Neural cell (in vitro differentiated cells): ENCODE measurements around the gene S100A5. TPM values are rescaled to one million over a fixed set of nuclear protein-coding genes. Genes with fewer than 3 reads are reported as not detected.

ENCODE experiments used
- H2AFZ ChIP-seq: fragments of 200-600, 300-800 bp; sonication (generic), shearing (Covaris generic); 2 replicates; pipeline ENCODE4 v1.6.0; 2014; ENCODE audit warnings: low read depth, mild to moderate bottlenecking, antibody characterized with exemption, low read length, moderate library complexity
- H3F3A ChIP-seq: fragments of 200-600 bp; shearing (Covaris generic); 2 replicates; pipeline ENCODE4 v1.6.1; 2016; ENCODE audit warnings: mild to moderate bottlenecking, moderate library complexity, mixed read lengths, antibody characterized with exemption, low read length; ENCODE audit not compliant: insufficient read depth, poor library complexity, severe bottlenecking
- H3K27ac ChIP-seq: fragments of 200-600, 300-800 bp; sonication (generic), shearing (Covaris generic); 2 replicates; pipeline ENCODE4 v1.5.1; 2014; ENCODE audit warnings: mild to moderate bottlenecking, low read length, moderate library complexity
- H3K27me3 ChIP-seq: fragments of 300-800, 200-600 bp; sonication (generic), shearing (Covaris generic); 2 replicates; pipeline ENCODE4 v1.6.0; 2014; ENCODE audit warnings: mild to moderate bottlenecking, low read depth, low read length, moderate library complexity; ENCODE audit not compliant: insufficient read depth
- H3K36me3 ChIP-seq: fragments of 300-800, 200-600 bp; sonication (generic), shearing (Covaris generic); 2 replicates; pipeline ENCODE4 v1.5.1; 2014; ENCODE audit warnings: mild to moderate bottlenecking, antibody characterized with exemption, low read length, moderate library complexity; ENCODE audit not compliant: insufficient read depth
- H3K4me2 ChIP-seq: fragments of 300-800, 200-600 bp; sonication (generic), shearing (Covaris generic); 2 replicates; pipeline ENCODE4 v1.6.0; 2014; ENCODE audit warnings: mild to moderate bottlenecking, low read length
- H3K4me3 ChIP-seq: fragments of 300-800, 200-600 bp; sonication (generic), shearing (Covaris generic); 2 replicates; pipeline ENCODE4 v1.5.1; 2014; ENCODE audit warnings: mild to moderate bottlenecking, low read length, moderate library complexity
- H3K79me2 ChIP-seq: fragments of 200-600 bp; shearing (Covaris generic); replicated peaks from 2 replicates; pipeline ENCODE4 v1.6.0; 2014; ENCODE audit warnings: mild to moderate bottlenecking, low read length, moderate library complexity; ENCODE audit not compliant: insufficient read depth
- H3K9ac ChIP-seq: fragments of 300-800, 200-600 bp; sonication (generic), shearing (Covaris generic); 2 replicates; pipeline ENCODE4 v1.6.1; 2016; ENCODE audit warnings: mild to moderate bottlenecking, low read length, mixed read lengths
- H3K9me2 ChIP-seq: fragments of 200-600 bp; shearing (Covaris generic); 2 replicates; pipeline ENCODE4 v1.6.1; 2016; ENCODE audit warnings: mild to moderate bottlenecking, low read length, mixed read lengths; ENCODE audit not compliant: insufficient read depth
- H3K9me3 ChIP-seq: fragments of 200-600, 300-800 bp; sonication (generic), shearing (Covaris generic); 2 replicates; pipeline ENCODE4 v1.6.1; 2016; ENCODE audit warnings: mild to moderate bottlenecking, mixed run types, low read length, moderate library complexity, mixed read lengths
- H4K20me1 ChIP-seq: fragments of 200-600 bp; shearing (Covaris generic); 2 replicates; pipeline ENCODE4 v1.6.1; 2016; ENCODE audit warnings: mild to moderate bottlenecking, mixed run types; ENCODE audit not compliant: insufficient read depth
- CTCF ChIP-seq: fragments of 450-650 bp; IDR thresholded peaks from 2 replicates; pipeline ENCODE4 v1.5.1; 2014; ENCODE audit warnings: antibody characterized with exemption, mild to moderate bottlenecking, moderate library complexity; ENCODE audit not compliant: poor library complexity, severe bottlenecking
- EP300 ChIP-seq: fragments of 450-650 bp; conservative IDR thresholded peaks from 2 replicates; pipeline ENCODE4 v1.6.1; 2014; ENCODE audit warnings: antibody characterized with exemption, mild to moderate bottlenecking, moderate library complexity; ENCODE audit not compliant: poor library complexity, severe bottlenecking
- EZH2 ChIP-seq: fragments of 200-600, 300-800 bp; shearing (Covaris generic), sonication (generic); IDR thresholded peaks from 2 replicates; pipeline ENCODE4 v1.6.1; 2014; ENCODE audit warnings: antibody characterized with exemption, low read length, borderline replicate concordance, mild to moderate bottlenecking; ENCODE audit not compliant: insufficient read depth, poor library complexity, severe bottlenecking
- MXI1 ChIP-seq: fragments of 450-650 bp; conservative IDR thresholded peaks from 2 replicates; pipeline ENCODE4 v1.6.1; 2014; ENCODE audit warnings: antibody characterized with exemption, mild to moderate bottlenecking; ENCODE audit not compliant: poor library complexity, severe bottlenecking
- POLR2AphosphoS5 ChIP-seq: IDR thresholded peaks from 2 replicates; pipeline ENCODE4 v1.6.1; 2012
- RAD21 ChIP-seq: fragments of 450-650 bp; conservative IDR thresholded peaks from 2 replicates; pipeline ENCODE4 v1.6.1; 2014; ENCODE audit warnings: antibody characterized with exemption, mild to moderate bottlenecking, moderate library complexity
- REST ChIP-seq: IDR thresholded peaks from 2 replicates; pipeline ENCODE4 v1.6.1; 2012; ENCODE audit warnings: borderline replicate concordance
- SMC3 ChIP-seq: fragments of 450-650 bp; conservative IDR thresholded peaks from 2 replicates; pipeline ENCODE4 v1.6.1; 2014; ENCODE audit warnings: antibody characterized with exemption, mild to moderate bottlenecking, moderate library complexity; ENCODE audit not compliant: poor library complexity
- TAF1 ChIP-seq: IDR thresholded peaks from 2 replicates; pipeline ENCODE4 v1.6.1; 2012; ENCODE audit warnings: low read depth
- polyA plus RNA-seq: library from polyadenylated mRNA; depleted of rRNA; stranded (reverse); fragments of >200 nt; gene quantifications from 2 replicates; pipeline ENCODE4 v1.2.3, GENCODE V29; 2014

The S100A5 gene
- polyA plus RNA-seq, 1 donor from 2014 or later, result not detected

- H3K4me3 ChIP-seq, result no peak overlapping the region
- H3K27me3 ChIP-seq, result no peaks in the 10 kb centered on the region
- TF ChIP-seq MXI1 (no peak), REST (no peak), EP300 (no peak), CTCF (no peak), POLR2AphosphoS5 (no peak), EZH2 (no peak), RAD21 (no peak), SMC3 (no peak), TAF1 (no peak)
- H3K9me3 ChIP-seq, result no peaks in the 10 kb centered on the region
- no peaks in the 10 kb centered on the region for H3K9me2 ChIP-seq
- no peak overlapping the region for H3K27ac ChIP-seq
- no peak overlapping the region for H3K9ac ChIP-seq
- H2AFZ ChIP-seq, result no peak overlapping the region
- H3K79me2 ChIP-seq, result no peaks in the 10 kb centered on the region
- H3F3A ChIP-seq, result no peaks in the 10 kb centered on the region
- H3K36me3 ChIP-seq, result no peaks in the 10 kb centered on the region
- H4K20me1 ChIP-seq, result no peaks in the 10 kb centered on the region
- H3K4me2 ChIP-seq, result no peak overlapping the region
Measured at GRCh38 chr1:153578936-153579335, 38.2 kb upstream of the S100A5 start.

- Histone ChIP-seq H3K4me2 (no peak overlapping the region), H3K27me3 (no peaks in the 10 kb centered on the region), H3K27ac (no peak overlapping the region), H3K36me3 (no peaks in the 10 kb centered on the region), H3K9me2 (no peaks in the 10 kb centered on the region), H4K20me1 (no peaks in the 10 kb centered on the region), H3K9ac (no peak overlapping the region), H3F3A (no peaks in the 10 kb centered on the region), H3K9me3 (no peaks in the 10 kb centered on the region), H3K4me3 (no peak overlapping the region), H2AFZ (no peak overlapping the region), H3K79me2 (no peaks in the 10 kb centered on the region)
- no peak for TF ChIP-seq SMC3
- TF ChIP-seq RAD21, result no peak
- TF ChIP-seq EZH2, result no peak
- TF ChIP-seq EP300, result no peak
- no peak for TF ChIP-seq POLR2AphosphoS5
- no peak for TF ChIP-seq TAF1
- TF ChIP-seq CTCF, result no peak
- TF ChIP-seq MXI1, result no peak
- no peak for TF ChIP-seq REST
Measured at GRCh38 chr1:153578490-153578889, 37.8 kb upstream of the S100A5 start.
